Liver (tissue), 9 donors: ENCODE results near the gene LIMA1. TPM values are rescaled to one million over a fixed set of nuclear protein-coding genes. Genes with fewer than 3 reads are reported as not detected.

ENCODE experiments used
- DNase-seq: peaks from one replicate; pipeline ENCODE4 v3.0.0-alpha.2; 2017; ENCODE audit warnings: low spot score
- H3K27ac ChIP-seq, 2 donors: one replicate each; pipeline ENCODE4 v1.7.0; 2013; ENCODE audit warnings: inconsistent platforms in 2 of 2, low read length in 2 of 2, control low read depth in 1 of 2, low read depth in 1 of 2, mild to moderate bottlenecking in 1 of 2
- H3K27me3 ChIP-seq, 4 donors: one replicate each; pipeline versions ENCODE4 v1.6.1 to v1.7.0; 2013; ENCODE audit warnings: low read length in 3 of 4, inconsistent platforms in 1 of 4, mild to moderate bottlenecking in 1 of 4, moderate library complexity in 1 of 4; ENCODE audit not compliant: control insufficient read depth in 4 of 4, insufficient read depth in 4 of 4
- H3K36me3 ChIP-seq, 4 donors: one replicate each; pipeline versions ENCODE4 v1.6.1 to v1.7.0; 2013; ENCODE audit warnings: low read length in 3 of 4, mild to moderate bottlenecking in 3 of 4, low read depth in 1 of 4, moderate library complexity in 1 of 4; ENCODE audit not compliant: control insufficient read depth in 4 of 4, insufficient read depth in 3 of 4
- H3K4me1 ChIP-seq, 4 donors: one replicate each; pipeline versions ENCODE4 v1.6.1 to v1.7.0; 2013; ENCODE audit warnings: low read length in 3 of 4, mild to moderate bottlenecking in 3 of 4, moderate library complexity in 1 of 4; ENCODE audit not compliant: control insufficient read depth in 4 of 4, insufficient read depth in 4 of 4
- H3K4me3 ChIP-seq, 3 donors: one replicate each; pipeline versions ENCODE4 v1.6.1 to v1.7.0; 2013; ENCODE audit warnings: low read length in 3 of 3, control low read depth in 1 of 3, low read depth in 1 of 3, mild to moderate bottlenecking in 1 of 3
- H3K9ac ChIP-seq, 2 donors: one replicate each; pipeline ENCODE4 v1.7.0; 2013; ENCODE audit warnings: low read length in 2 of 2, mild to moderate bottlenecking in 2 of 2, moderate library complexity in 2 of 2, control low read depth in 1 of 2, low read depth in 1 of 2
- H3K9me3 ChIP-seq, 4 donors: one replicate each; pipeline versions ENCODE4 v1.6.1 to v1.7.0; 2013; ENCODE audit warnings: low read length in 3 of 4; ENCODE audit not compliant: control insufficient read depth in 4 of 4
- EGR1 ChIP-seq, 2 donors: IDR thresholded peaks; 2 replicates each; pipeline ENCODE4 v1.6.1; 2016 to 2018; ENCODE audit warnings: antibody characterized with exemption in 2 of 2, low read depth in 2 of 2
- FOXA1 ChIP-seq: IDR thresholded peaks from 2 replicates; pipeline ENCODE4 v1.6.1; 2016; ENCODE audit warnings: antibody characterized with exemption
- FOXA2 ChIP-seq: IDR thresholded peaks from 2 replicates; pipeline ENCODE4 v1.6.1; 2016; ENCODE audit warnings: antibody characterized with exemption
- GABPA ChIP-seq, 2 donors: IDR thresholded peaks in 1 of 2; conservative IDR thresholded peaks in 1 of 2; 2 replicates each; pipeline ENCODE4 v1.6.1; 2016; ENCODE audit warnings: antibody characterized with exemption in 2 of 2, mild to moderate bottlenecking in 1 of 2, moderate library complexity in 1 of 2
- HNF4A ChIP-seq, 2 donors: conservative IDR thresholded peaks; 2 replicates each; pipeline ENCODE4 v1.6.1; 2016; ENCODE audit warnings: antibody characterized with exemption in 2 of 2, mild to moderate bottlenecking in 2 of 2
- HNF4G ChIP-seq: IDR thresholded peaks from 2 replicates; pipeline ENCODE4 v1.6.1; 2016; ENCODE audit warnings: antibody characterized with exemption
- JUND ChIP-seq, 2 donors: IDR thresholded peaks; 2 replicates each; pipeline ENCODE4 v1.6.1; 2016; ENCODE audit warnings: antibody characterized with exemption in 2 of 2
- NR2F2 ChIP-seq: IDR thresholded peaks from 2 replicates; pipeline ENCODE4 v1.6.1; 2016; ENCODE audit warnings: antibody characterized with exemption
- RAD21 ChIP-seq, 2 donors: IDR thresholded peaks; 2 replicates each; pipeline ENCODE4 v1.6.1; 2016; ENCODE audit warnings: antibody characterized with exemption in 2 of 2, mild to moderate bottlenecking in 2 of 2
- RXRA ChIP-seq, 2 donors: IDR thresholded peaks; 2 replicates each; pipeline ENCODE4 v1.6.1; 2017 to 2018; ENCODE audit warnings: antibody characterized with exemption in 2 of 2, mild to moderate bottlenecking in 1 of 2
- SP1 ChIP-seq: IDR thresholded peaks from 2 replicates; pipeline ENCODE4 v1.6.1; 2018; ENCODE audit warnings: antibody characterized with exemption, mild to moderate bottlenecking
- TAF1 ChIP-seq: conservative IDR thresholded peaks from 2 replicates; pipeline ENCODE4 v1.6.1; 2016; ENCODE audit warnings: antibody characterized with exemption, mild to moderate bottlenecking
- YY1 ChIP-seq: IDR thresholded peaks from 2 replicates; pipeline ENCODE4 v1.6.1; 2016; ENCODE audit warnings: antibody characterized with exemption, mild to moderate bottlenecking
- WGBS: extraction: QIAGEN DNeasy Blood & Tissue Kit; methylation state at CpG from one replicate; pipeline ENCODE4 v1.1.7; 2013; 5-methylcytosine and 5-hydroxymethylcytosine counted together
- polyA plus RNA-seq, 2 donors: library from polyadenylated mRNA; stranded (reverse) in 1 of 2; unstranded in 1 of 2; fragments of 200-250 nt in 1 of 2; fragments of >200 nt in 1 of 2; fragmentation: Nextera tagmentation in 1 of 2; extraction: Ambion mirVana in 1 of 2; gene quantifications; one replicate each; pipeline versions ENCODE4 v1.2.1 to v1.2.3, GENCODE V29; 2013 to 2015
- total RNA-seq, 2 donors: library from RNA; depleted of rRNA; stranded (reverse); fragments of >200 nt; gene quantifications; one replicate each; pipeline ENCODE4 v1.2.3, GENCODE V29; 2014
- TF ChIP-seq, protein P1 (sequence below): IDR thresholded peaks from 2 replicates; pipeline ENCODE4 v1.6.1; 2016; ENCODE audit warnings: antibody characterized with exemption
- TF ChIP-seq, protein P2 (sequence below): IDR thresholded peaks from 2 replicates; pipeline ENCODE4 v1.6.1; 2016; ENCODE audit warnings: antibody characterized with exemption, mild to moderate bottlenecking
- TF ChIP-seq, protein P3 (sequence below): IDR thresholded peaks from 2 replicates; pipeline ENCODE4 v1.6.1; 2016; ENCODE audit warnings: antibody characterized with exemption
- TF ChIP-seq, protein P4 (sequence below): fragments of 150-350 bp; IDR thresholded peaks from 2 replicates; pipeline ENCODE4 v1.5.1; 2017; ENCODE audit warnings: improper control_type of control experiment, low read depth, low read length; ENCODE audit not compliant: missing input control
- TF ChIP-seq, protein P5 (sequence below): IDR thresholded peaks from 2 replicates; pipeline ENCODE4 v1.6.1; 2016; ENCODE audit warnings: antibody characterized with exemption
- donor health status: healthy.
- donor health status: healthy.
- donor health status: healthy.
- donor health status: healthy.
- donor health status: healthy.

The LIMA1 gene
- total and polyA plus RNA-seq, 4 donors = 8.1 to 17.5 (median 13.5) TPM

DNA sequence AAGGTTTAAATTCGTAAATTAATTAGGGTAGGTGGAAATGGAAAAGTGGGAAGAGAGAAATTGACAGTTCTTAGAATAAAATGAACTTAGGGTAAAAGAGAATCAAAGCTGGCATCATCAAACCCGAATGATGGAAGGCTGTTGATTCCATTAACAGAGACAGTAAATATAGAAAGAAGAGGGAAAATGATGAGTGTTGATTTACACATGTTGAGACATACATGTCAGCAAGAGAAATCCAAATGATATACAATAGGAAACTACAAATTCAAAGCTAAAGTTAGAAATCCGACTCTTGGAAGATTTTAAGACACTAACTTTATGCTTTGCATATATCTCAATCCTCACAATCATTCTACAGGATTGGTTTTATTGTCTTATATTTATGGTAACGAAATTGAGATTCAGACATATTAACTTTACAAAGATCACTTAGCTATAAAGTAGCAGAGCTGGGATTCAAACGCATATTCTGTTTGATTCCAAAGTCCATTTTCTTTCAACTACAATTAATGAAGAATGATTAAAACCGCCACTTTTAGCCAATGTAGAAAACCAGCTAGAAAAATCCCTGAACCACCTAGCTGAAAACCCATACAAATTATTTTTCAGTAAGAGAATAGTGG, 30.2 kb downstream of the LIMA1 start:
- H3K4me3 ChIP-seq = no peak overlapping the region
- H3K9me3 ChIP-seq = no peaks in the 10 kb centered on the region
- no peaks in the 10 kb centered on the region for H3K27me3 ChIP-seq
- H3K9ac ChIP-seq = no peak overlapping the region
- H3K27ac ChIP-seq = no peak overlapping the region
- no peaks in the 10 kb centered on the region for H3K36me3 ChIP-seq
- WGBS = 63% methylated on average over 6 of the region's 6 CpGs
- H3K4me1 ChIP-seq = peaks cover 4 to 13% (median 11%) of the 10 kb centered on the region in 4 donors
- DNase-seq = no peak
- TF ChIP-seq HNF4A (conservative IDR thresholded peaks at IDR 0.05) = peak in 1 of 2 donors; percentile 41
- no peak for TF ChIP-seq TAF1
- TF ChIP-seq YY1 = no peak
- TF ChIP-seq, protein P1, sequence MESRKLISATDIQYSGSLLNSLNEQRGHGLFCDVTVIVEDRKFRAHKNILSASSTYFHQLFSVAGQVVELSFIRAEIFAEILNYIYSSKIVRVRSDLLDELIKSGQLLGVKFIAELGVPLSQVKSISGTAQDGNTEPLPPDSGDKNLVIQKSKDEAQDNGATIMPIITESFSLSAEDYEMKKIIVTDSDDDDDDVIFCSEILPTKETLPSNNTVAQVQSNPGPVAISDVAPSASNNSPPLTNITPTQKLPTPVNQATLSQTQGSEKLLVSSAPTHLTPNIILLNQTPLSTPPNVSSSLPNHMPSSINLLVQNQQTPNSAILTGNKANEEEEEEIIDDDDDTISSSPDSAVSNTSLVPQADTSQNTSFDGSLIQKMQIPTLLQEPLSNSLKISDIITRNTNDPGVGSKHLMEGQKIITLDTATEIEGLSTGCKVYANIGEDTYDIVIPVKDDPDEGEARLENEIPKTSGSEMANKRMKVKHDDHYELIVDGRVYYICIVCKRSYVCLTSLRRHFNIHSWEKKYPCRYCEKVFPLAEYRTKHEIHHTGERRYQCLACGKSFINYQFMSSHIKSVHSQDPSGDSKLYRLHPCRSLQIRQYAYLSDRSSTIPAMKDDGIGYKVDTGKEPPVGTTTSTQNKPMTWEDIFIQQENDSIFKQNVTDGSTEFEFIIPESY = no peak

DNA sequence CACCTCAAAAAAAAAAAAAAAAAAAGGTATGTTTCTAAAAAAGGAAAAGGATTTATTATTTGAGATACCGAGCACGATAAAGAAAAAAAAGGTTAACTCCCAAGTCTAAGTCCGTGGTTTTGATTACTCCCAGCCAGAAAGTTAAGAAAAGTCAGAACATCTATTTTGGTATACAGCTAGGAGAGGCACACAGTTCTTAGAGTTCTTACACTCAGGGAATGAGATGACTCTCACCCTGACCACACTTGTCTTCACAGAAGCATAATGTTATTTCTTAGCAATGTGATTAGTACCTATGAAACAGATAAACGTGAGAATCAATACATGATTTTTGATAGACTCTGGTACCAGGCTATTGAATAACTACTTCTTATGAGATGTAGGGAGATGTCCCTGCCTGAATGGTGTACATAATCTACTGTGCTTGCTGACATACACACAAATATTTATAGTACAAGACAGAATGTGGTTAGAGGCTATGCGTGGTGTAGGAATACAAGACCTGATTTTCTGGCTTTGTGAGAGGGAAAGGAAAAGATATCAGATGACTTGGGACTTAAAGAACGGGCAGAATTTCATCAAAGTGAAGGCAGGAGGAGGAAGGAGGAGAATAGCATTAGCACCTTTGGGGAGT, 31.6 kb downstream of the LIMA1 start:
- DNase-seq = no peak
- Histone ChIP-seq H3K4me3 (no peak overlapping the region), H3K9ac (no peak overlapping the region), H3K27me3 (no peaks in the 10 kb centered on the region), H3K27ac (no peak overlapping the region), H3K4me1 (peaks cover 0 to 9% (median 7%) of the 10 kb centered on the region in 4 donors), H3K9me3 (no peaks in the 10 kb centered on the region), H3K36me3 (peaks cover 0 to 2% (median 0%) of the 10 kb centered on the region in 4 donors)
- 74% methylated on average over 6 of the region's 6 CpGs for WGBS
- TF ChIP-seq NR2F2 = no peak
- TF ChIP-seq GABPA (IDR thresholded peaks at IDR 0.05 in 1 of 2, conservative IDR thresholded peaks at IDR 0.05 in 1 of 2) = no peak
- TF ChIP-seq, protein P2, sequence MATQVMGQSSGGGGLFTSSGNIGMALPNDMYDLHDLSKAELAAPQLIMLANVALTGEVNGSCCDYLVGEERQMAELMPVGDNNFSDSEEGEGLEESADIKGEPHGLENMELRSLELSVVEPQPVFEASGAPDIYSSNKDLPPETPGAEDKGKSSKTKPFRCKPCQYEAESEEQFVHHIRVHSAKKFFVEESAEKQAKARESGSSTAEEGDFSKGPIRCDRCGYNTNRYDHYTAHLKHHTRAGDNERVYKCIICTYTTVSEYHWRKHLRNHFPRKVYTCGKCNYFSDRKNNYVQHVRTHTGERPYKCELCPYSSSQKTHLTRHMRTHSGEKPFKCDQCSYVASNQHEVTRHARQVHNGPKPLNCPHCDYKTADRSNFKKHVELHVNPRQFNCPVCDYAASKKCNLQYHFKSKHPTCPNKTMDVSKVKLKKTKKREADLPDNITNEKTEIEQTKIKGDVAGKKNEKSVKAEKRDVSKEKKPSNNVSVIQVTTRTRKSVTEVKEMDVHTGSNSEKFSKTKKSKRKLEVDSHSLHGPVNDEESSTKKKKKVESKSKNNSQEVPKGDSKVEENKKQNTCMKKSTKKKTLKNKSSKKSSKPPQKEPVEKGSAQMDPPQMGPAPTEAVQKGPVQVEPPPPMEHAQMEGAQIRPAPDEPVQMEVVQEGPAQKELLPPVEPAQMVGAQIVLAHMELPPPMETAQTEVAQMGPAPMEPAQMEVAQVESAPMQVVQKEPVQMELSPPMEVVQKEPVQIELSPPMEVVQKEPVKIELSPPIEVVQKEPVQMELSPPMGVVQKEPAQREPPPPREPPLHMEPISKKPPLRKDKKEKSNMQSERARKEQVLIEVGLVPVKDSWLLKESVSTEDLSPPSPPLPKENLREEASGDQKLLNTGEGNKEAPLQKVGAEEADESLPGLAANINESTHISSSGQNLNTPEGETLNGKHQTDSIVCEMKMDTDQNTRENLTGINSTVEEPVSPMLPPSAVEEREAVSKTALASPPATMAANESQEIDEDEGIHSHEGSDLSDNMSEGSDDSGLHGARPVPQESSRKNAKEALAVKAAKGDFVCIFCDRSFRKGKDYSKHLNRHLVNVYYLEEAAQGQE = no peak
- TF ChIP-seq, protein P1 = no peak
- TF ChIP-seq, protein P3, sequence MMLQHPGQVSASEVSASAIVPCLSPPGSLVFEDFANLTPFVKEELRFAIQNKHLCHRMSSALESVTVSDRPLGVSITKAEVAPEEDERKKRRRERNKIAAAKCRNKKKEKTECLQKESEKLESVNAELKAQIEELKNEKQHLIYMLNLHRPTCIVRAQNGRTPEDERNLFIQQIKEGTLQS = no peak
- no peak for TF ChIP-seq RAD21 (IDR thresholded peaks at IDR 0.05)
- no peak for TF ChIP-seq SP1
- TF ChIP-seq, protein P4, sequence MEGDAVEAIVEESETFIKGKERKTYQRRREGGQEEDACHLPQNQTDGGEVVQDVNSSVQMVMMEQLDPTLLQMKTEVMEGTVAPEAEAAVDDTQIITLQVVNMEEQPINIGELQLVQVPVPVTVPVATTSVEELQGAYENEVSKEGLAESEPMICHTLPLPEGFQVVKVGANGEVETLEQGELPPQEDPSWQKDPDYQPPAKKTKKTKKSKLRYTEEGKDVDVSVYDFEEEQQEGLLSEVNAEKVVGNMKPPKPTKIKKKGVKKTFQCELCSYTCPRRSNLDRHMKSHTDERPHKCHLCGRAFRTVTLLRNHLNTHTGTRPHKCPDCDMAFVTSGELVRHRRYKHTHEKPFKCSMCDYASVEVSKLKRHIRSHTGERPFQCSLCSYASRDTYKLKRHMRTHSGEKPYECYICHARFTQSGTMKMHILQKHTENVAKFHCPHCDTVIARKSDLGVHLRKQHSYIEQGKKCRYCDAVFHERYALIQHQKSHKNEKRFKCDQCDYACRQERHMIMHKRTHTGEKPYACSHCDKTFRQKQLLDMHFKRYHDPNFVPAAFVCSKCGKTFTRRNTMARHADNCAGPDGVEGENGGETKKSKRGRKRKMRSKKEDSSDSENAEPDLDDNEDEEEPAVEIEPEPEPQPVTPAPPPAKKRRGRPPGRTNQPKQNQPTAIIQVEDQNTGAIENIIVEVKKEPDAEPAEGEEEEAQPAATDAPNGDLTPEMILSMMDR = no peak
- TF ChIP-seq HNF4A (conservative IDR thresholded peaks at IDR 0.05) = no peak
- no peak for TF ChIP-seq HNF4G
- no peak for TF ChIP-seq TAF1
- TF ChIP-seq, protein P5, sequence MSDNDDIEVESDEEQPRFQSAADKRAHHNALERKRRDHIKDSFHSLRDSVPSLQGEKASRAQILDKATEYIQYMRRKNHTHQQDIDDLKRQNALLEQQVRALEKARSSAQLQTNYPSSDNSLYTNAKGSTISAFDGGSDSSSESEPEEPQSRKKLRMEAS = no peak
- TF ChIP-seq FOXA2 = no peak
- no peak for TF ChIP-seq FOXA1
- no peak for TF ChIP-seq YY1
- TF ChIP-seq RXRA (IDR thresholded peaks at IDR 0.05) = no peak
- TF ChIP-seq JUND (IDR thresholded peaks at IDR 0.05) = no peak
- TF ChIP-seq EGR1 (IDR thresholded peaks at IDR 0.05; ENCODE audit: low read depth in 2 of 2) = no peak
